H1 (cell line): ENCODE measurements around the gene E2F8. TPM values are rescaled to one million over a fixed set of nuclear protein-coding genes. Genes with fewer than 3 reads are reported as not detected.

Experiments
- CTCF ChIA-PET: fragments of 300-600 bp; sonication (Branson Sonifier 250); formaldehyde crosslinking; loops from one replicate; lab custom pipeline; 2021; ENCODE audit not compliant: partially characterized antibody; lab: Charles Lee
- POLR2A ChIA-PET: fragments of 300-600 bp; sonication (Branson Sonifier 250); formaldehyde crosslinking; loops from one replicate; lab custom pipeline; 2021; ENCODE audit warnings: inconsistent platforms; ENCODE audit not compliant: partially characterized antibody; lab: Charles Lee
- DNase-seq, 2 experiments: peaks; one replicate each; pipeline versions ENCODE4 v3.0.0 to v3.0.0-alpha.2; 2010 to 2022; ENCODE audit warnings: low spot score in 2 of 2, low read depth in 1 of 2, mixed read lengths in 1 of 2
- FAIRE-seq: peaks from 2 replicates; lab custom pipeline; 2011; peaks lifted over from hg19 to GRCh38; lab: Jason Lieb, UNC
- H2AFZ ChIP-seq: 2 replicates; pipeline ENCODE4 v1.8.1; 2012; ENCODE audit warnings: low read length, inconsistent platforms
- H2AK5ac ChIP-seq: 2 replicates; pipeline ENCODE4 v1.6.1; 2013; ENCODE audit warnings: low read depth, low read length
- H2BK120ac ChIP-seq: replicated peaks from 2 replicates; pipeline ENCODE3; 2013; ENCODE audit warnings: low read depth, low read length, inconsistent platforms
- H2BK12ac ChIP-seq: 2 replicates; pipeline ENCODE4 v1.6.1; 2013; ENCODE audit warnings: low read depth, low read length
- H2BK15ac ChIP-seq: 2 replicates; pipeline ENCODE4 v1.6.1; 2013; ENCODE audit warnings: low read length
- H2BK20ac ChIP-seq: 2 replicates; pipeline ENCODE4 v1.6.1; 2013; ENCODE audit warnings: low read length
- H2BK5ac ChIP-seq: 2 replicates; pipeline ENCODE4 v1.6.1; 2013; ENCODE audit warnings: low read depth, low read length
- H3K14ac ChIP-seq: 2 replicates; pipeline ENCODE4 v1.6.1; 2013; ENCODE audit warnings: inconsistent platforms; ENCODE audit not compliant: insufficient read length
- H3K18ac ChIP-seq: 2 replicates; pipeline ENCODE4 v1.6.1; 2013; ENCODE audit warnings: low read length; ENCODE audit errors: extremely low read depth
- H3K23ac ChIP-seq: 2 replicates; pipeline ENCODE4 v1.6.1; 2013; ENCODE audit warnings: inconsistent platforms; ENCODE audit not compliant: insufficient read length
- H3K23me2 ChIP-seq: 2 replicates; pipeline ENCODE4 v1.6.1; 2013; ENCODE audit warnings: low read depth, low read length
- H3K27ac ChIP-seq: 2 replicates; pipeline ENCODE4 v1.6.1; 2011; ENCODE audit warnings: low read depth, low read length, inconsistent platforms
- H3K27me3 ChIP-seq, 4 experiments: replicated peaks in 1 of 4; 1 replicate in 1 of 4; 2 replicates in 3 of 4; pipeline versions ENCODE4 v1.6.1 to v1.8.1; 2011 to 2013; ENCODE audit warnings: low read length in 3 of 4, mild to moderate bottlenecking in 3 of 4, inconsistent platforms in 2 of 4, mixed read lengths in 2 of 4, moderate library complexity in 1 of 4; ENCODE audit not compliant: control insufficient read depth in 3 of 4, insufficient read depth in 3 of 4; ENCODE audit errors: extremely low read depth in 1 of 4
- H3K36me3 ChIP-seq, 4 experiments: 2 replicates each; pipeline versions ENCODE4 v1.6.1 to v1.8.1; 2011 to 2013; ENCODE audit warnings: mild to moderate bottlenecking in 4 of 4, low read length in 3 of 4, moderate library complexity in 2 of 4, control low read depth in 1 of 4, inconsistent platforms in 1 of 4; ENCODE audit not compliant: insufficient read depth in 4 of 4, control insufficient read depth in 2 of 4
- H3K4ac ChIP-seq: replicated peaks from 2 replicates; pipeline ENCODE3; 2013; ENCODE audit warnings: low read length, low read depth, mixed read lengths, inconsistent platforms; ENCODE audit not compliant: insufficient read length
- H3K4me1 ChIP-seq, 4 experiments: replicated peaks in 1 of 4; 1 replicate in 1 of 4; 2 replicates in 3 of 4; pipeline versions ENCODE4 v1.6.1 to v1.8.1; 2011 to 2013; ENCODE audit warnings: low read length in 3 of 4, inconsistent platforms in 2 of 4, mixed read lengths in 1 of 4; ENCODE audit not compliant: insufficient read depth in 4 of 4, control insufficient read depth in 3 of 4
- H3K4me2 ChIP-seq, 2 experiments: 2 replicates each; pipeline versions ENCODE4 v1.6.1 to v1.8.1; 2011 to 2013; ENCODE audit warnings: low read depth in 2 of 2, low read length in 2 of 2, control low read depth in 1 of 2, inconsistent platforms in 1 of 2, mild to moderate bottlenecking in 1 of 2; ENCODE audit not compliant: insufficient read depth in 1 of 2
- H3K4me3 ChIP-seq, 4 experiments: fragments of 200-600, 300-600 bp in 1 of 4; sonication (generic), shearing (Covaris generic), sonication (Bioruptor Twin) in 1 of 4; 2 replicates each; pipeline versions ENCODE4 v1.5.1 to v1.8.1; 2011 to 2016; ENCODE audit warnings: low read length in 4 of 4, low read depth in 3 of 4, control low read depth in 2 of 4, inconsistent platforms in 2 of 4, mild to moderate bottlenecking in 2 of 4, mixed read lengths in 1 of 4, moderate library complexity in 1 of 4; ENCODE audit not compliant: insufficient read depth in 2 of 4; ENCODE audit errors: extremely low read depth in 1 of 4
- H3K56ac ChIP-seq: replicated peaks from 2 replicates; pipeline ENCODE3; 2013; ENCODE audit warnings: low read depth, mild to moderate bottlenecking, mixed read lengths, low read length, inconsistent platforms; ENCODE audit not compliant: insufficient read length
- H3K79me1 ChIP-seq: 2 replicates; pipeline ENCODE4 v1.6.1; 2013; ENCODE audit warnings: low read depth, low read length, control low read depth
- H3K79me2 ChIP-seq, 2 experiments: 2 replicates each; pipeline versions ENCODE4 v1.6.1 to v1.8.1; 2012 to 2013; ENCODE audit warnings: low read length in 2 of 2, mild to moderate bottlenecking in 2 of 2, inconsistent platforms in 1 of 2; ENCODE audit not compliant: insufficient read depth in 2 of 2, control insufficient read depth in 1 of 2
- H3K9ac ChIP-seq, 4 experiments: replicated peaks in 1 of 4; 1 replicate in 1 of 4; 2 replicates in 3 of 4; pipeline versions ENCODE4 v1.6.1 to v1.8.1; 2011 to 2013; ENCODE audit warnings: low read depth in 3 of 4, low read length in 3 of 4, control low read depth in 2 of 4, mild to moderate bottlenecking in 2 of 4, moderate library complexity in 2 of 4, inconsistent platforms in 1 of 4; ENCODE audit errors: extremely low read depth in 1 of 4
- H3K9me3 ChIP-seq, 2 experiments: 2 replicates each; pipeline versions ENCODE4 v1.6.1 to v1.8.1; 2012 to 2013; ENCODE audit warnings: mild to moderate bottlenecking in 2 of 2, moderate library complexity in 2 of 2, control low read depth in 1 of 2, inconsistent platforms in 1 of 2, low read depth in 1 of 2, low read length in 1 of 2, mixed read lengths in 1 of 2; ENCODE audit not compliant: insufficient read depth in 2 of 2
- H4K20me1 ChIP-seq, 2 experiments: replicated peaks in 1 of 2; 2 replicates each; pipeline versions ENCODE3 to v1.8.1; 2011 to 2013; ENCODE audit warnings: inconsistent platforms in 2 of 2, low read length in 2 of 2, mild to moderate bottlenecking in 1 of 2; ENCODE audit not compliant: insufficient read depth in 2 of 2, control insufficient read depth in 1 of 2
- H4K5ac ChIP-seq: 2 replicates; pipeline ENCODE4 v1.6.1; 2013; ENCODE audit warnings: low read length, low read depth, mixed read lengths, inconsistent platforms; ENCODE audit not compliant: insufficient read length
- H4K8ac ChIP-seq: 2 replicates; pipeline ENCODE4 v1.8.0; 2013; ENCODE audit warnings: mild to moderate bottlenecking, moderate library complexity, low read length, inconsistent platforms; ENCODE audit not compliant: insufficient read depth; ENCODE audit errors: extremely low read depth
- H4K91ac ChIP-seq: replicated peaks from 2 replicates; pipeline ENCODE3; 2013; ENCODE audit warnings: low read length, mixed read lengths, inconsistent platforms; ENCODE audit not compliant: insufficient read length
- ASH2L ChIP-seq: fragments of 200-600, 300-600 bp; sonication (generic); IDR thresholded peaks from one replicate; pipeline ENCODE4 v1.7.1; 2017; ENCODE audit warnings: low read length
- BACH1 ChIP-seq: IDR thresholded peaks from 2 replicates; pipeline ENCODE4 v1.6.1; 2012; ENCODE audit warnings: low read length, improper control_type of control experiment
- BCL11A ChIP-seq, 2 experiments: IDR thresholded peaks; one replicate each; pipeline ENCODE4 v1.6.1; 2011; ENCODE audit warnings: low read depth in 2 of 2, low read length in 2 of 2, mild to moderate bottlenecking in 2 of 2
- CHD1 ChIP-seq: IDR thresholded peaks from 2 replicates; pipeline ENCODE4 v1.6.1; 2012; ENCODE audit warnings: low read depth, low read length, improper control_type of control experiment
- CREB1 ChIP-seq: IDR thresholded peaks from 2 replicates; pipeline ENCODE4 v1.6.1; 2012; ENCODE audit warnings: inconsistent platforms
- FOSL1 ChIP-seq: IDR thresholded peaks from 2 replicates; pipeline ENCODE4 v1.6.1; 2011; ENCODE audit warnings: mild to moderate bottlenecking, low read depth, low read length, moderate library complexity; ENCODE audit not compliant: insufficient read depth
- KDM4A ChIP-seq: IDR thresholded peaks from one replicate; pipeline ENCODE4 v1.7.1; 2012; ENCODE audit warnings: low read depth, mild to moderate bottlenecking, moderate library complexity, low read length, inconsistent platforms; ENCODE audit not compliant: severe bottlenecking
- PHF8 ChIP-seq: fragments of 200-600 bp; sonication (generic); conservative IDR thresholded peaks from 2 replicates; pipeline ENCODE4 v1.7.1; 2012; ENCODE audit warnings: low read depth, mild to moderate bottlenecking, inconsistent platforms, low read length, moderate library complexity
- POU5F1 ChIP-seq: IDR thresholded peaks from 2 replicates; pipeline ENCODE4 v1.6.1; 2011; ENCODE audit warnings: low read depth, mild to moderate bottlenecking, low read length, moderate library complexity
- RAD21 ChIP-seq, 2 experiments: IDR thresholded peaks in 1 of 2; conservative IDR thresholded peaks in 1 of 2; 2 replicates each; pipeline ENCODE4 v1.6.1; 2011; ENCODE audit warnings: low read depth in 2 of 2, low read length in 2 of 2, improper control_type of control experiment in 1 of 2, inconsistent platforms in 1 of 2, mild to moderate bottlenecking in 1 of 2, moderate library complexity in 1 of 2
- RBBP5 ChIP-seq: IDR thresholded peaks from 2 replicates; pipeline ENCODE4 v1.7.1; 2012; ENCODE audit warnings: low read depth, mild to moderate bottlenecking, inconsistent platforms, low read length, moderate library complexity, borderline replicate concordance
- SAP30 ChIP-seq: fragments of 300-600 bp; sonication (generic); IDR thresholded peaks from 2 replicates; pipeline ENCODE4 v1.7.1; 2012; ENCODE audit warnings: low read length, moderate library complexity, mild to moderate bottlenecking, inconsistent platforms; ENCODE audit not compliant: insufficient read depth, insufficient replicate concordance
- TAF7 ChIP-seq: optimal IDR thresholded peaks from 2 replicates; pipeline ENCODE3; 2011; ENCODE audit warnings: low read depth, mild to moderate bottlenecking, inconsistent platforms, low read length, moderate library complexity, borderline replicate concordance
- WGBS, 2 experiments: shearing (Covaris generic) in 1 of 2; methylation state at CpG; one replicate each; pipeline versions ENCODE4 v1.1.6 to v1.1.7; 2013 to 2015; ENCODE audit warnings: low lambda C conversion rate in 2 of 2, mixed read lengths in 2 of 2, inconsistent platforms in 1 of 2, low coverage in 1 of 2, missing lambda C conversion rate in 1 of 2; ENCODE audit not compliant: insufficient replicate concordance in 2 of 2, insufficient coverage in 1 of 2, insufficient read length in 1 of 2; ENCODE audit errors: extremely low coverage in 1 of 2, missing lambda C conversion rate in 1 of 2; 5-methylcytosine and 5-hydroxymethylcytosine counted together
- polyA plus RNA-seq, 7 experiments: library from polyadenylated mRNA; depleted of rRNA in 3 of 7; stranded (reverse) in 5 of 7; unstranded in 2 of 7; fragments of >200 nt in 5 of 7; fragments of 200-250 nt in 2 of 7; gene quantifications; 1 replicate in 5 of 7; 2 replicates in 1 of 7; 4 replicates in 1 of 7; pipeline versions ENCODE4 v1.2.1 to v1.2.3, GENCODE V29; 2011 to 2013; ENCODE audit warnings: missing spikeins in 2 of 7, mixed read lengths in 2 of 7
- total RNA-seq: library from RNA; stranded (reverse); fragmentation: NEBNext Ultra II Directional; extraction: Animal tissue kit (Norgen Biotek cat#: 25700); gene quantifications from 2 replicates; pipeline ENCODE4 v1.2.1, GENCODE V29; 2021
- TF ChIP-seq, protein P1 (sequence below): IDR thresholded peaks from 2 replicates; pipeline ENCODE4 v1.6.1; 2012; ENCODE audit warnings: inconsistent platforms

Gene E2F8
- total and polyA plus RNA-seq, 2 of the 8 experiments (the other 6 are each of a cell fraction or from before 2014, with no cell fraction given), result 5.4 to 11.4 TPM

DNA sequence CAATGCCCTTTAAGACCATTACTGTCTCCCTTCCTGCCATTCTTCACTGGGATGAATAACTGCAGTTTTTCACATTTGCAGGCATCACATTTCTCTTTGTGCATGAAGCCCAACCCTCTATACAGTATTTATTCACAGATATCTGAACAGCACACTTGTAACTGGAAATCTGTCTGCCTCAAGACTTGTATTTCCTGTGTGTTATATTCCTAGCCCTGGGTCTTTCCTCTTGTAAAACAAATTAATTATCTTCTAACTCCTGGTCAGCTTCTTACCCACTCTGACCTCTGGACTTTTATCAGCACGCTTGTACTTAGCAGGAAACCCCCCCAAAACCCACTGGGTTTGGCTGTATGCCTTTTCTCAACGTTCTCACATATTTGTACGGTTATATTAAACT lies 41.0 kb downstream of the E2F8 start:
- no peak overlapping the region for H4K91ac ChIP-seq
- no peak overlapping the region for H3K4ac ChIP-seq
- no peaks in the 10 kb centered on the region for H4K20me1 ChIP-seq
- H3K9ac ChIP-seq, result no peak overlapping the region
- no peak overlapping the region for H2BK20ac ChIP-seq
- no peak overlapping the region for H4K5ac ChIP-seq
- no peaks in the 10 kb centered on the region for H3K4me1 ChIP-seq
- no peak overlapping the region for H4K8ac ChIP-seq
- no peak overlapping the region for H3K4me2 ChIP-seq
- H3K23me2 ChIP-seq, result no peaks in the 10 kb centered on the region
- DNase-seq (no peak), FAIRE-seq (no peak)
- no peak overlapping the region for H3K56ac ChIP-seq
- H3K36me3 ChIP-seq, result no peaks in the 10 kb centered on the region
- H3K4me3 ChIP-seq, result no peak overlapping the region
- H2AFZ ChIP-seq, result no peak overlapping the region
- no peak overlapping the region for H3K27ac ChIP-seq
- POLR2A ChIA-PET, result interaction anchor here (1.3 kb wide), 1 partner anchor 21 kb away, joined by 3 read pairs; no protein-coding TSS in a partner anchor
- H2BK15ac ChIP-seq, result no peak overlapping the region
- H2BK12ac ChIP-seq, result no peak overlapping the region
- H2AK5ac ChIP-seq, result no peak overlapping the region
- no peaks in the 10 kb centered on the region for H3K27me3 ChIP-seq
- H3K9me3 ChIP-seq, result 0 out of 4 replicates have a peak, but pooled peaks cover 0 to 3% of the 10 kb centered on the region in 2 experiments
- H2BK120ac ChIP-seq, result no peak overlapping the region
- H3K79me2 ChIP-seq, result no peaks in the 10 kb centered on the region
- H3K79me1 ChIP-seq, result no peaks in the 10 kb centered on the region
- no peak overlapping the region for H3K18ac ChIP-seq
- H2BK5ac ChIP-seq, result no peak overlapping the region
- no peak overlapping the region for H3K23ac ChIP-seq
- H3K14ac ChIP-seq, result no peak overlapping the region
- WGBS, 2 experiments, result 96% methylated on average over 3 of the region's 3 CpGs; no CpG with 5 or more reads in 1 of the 2 experiments
- CTCF ChIA-PET, result no interaction called here
- TF ChIP-seq POU5F1, result no peak
- no peak for TF ChIP-seq RAD21 (IDR thresholded peaks at IDR 0.05 in 1 of 2, conservative IDR thresholded peaks at IDR 0.05 in 1 of 2; ENCODE audit: low read depth in 2 of 2, low read length in 2 of 2)
- no peak for TF ChIP-seq TAF7
- TF ChIP-seq FOSL1, result no peak
- no peak for TF ChIP-seq SAP30
- TF ChIP-seq ASH2L, result no peak
- no peak for TF ChIP-seq RBBP5
- no peak for TF ChIP-seq BCL11A (IDR thresholded peaks at IDR 0.05; ENCODE audit: low read depth in 2 of 2, low read length in 2 of 2)
- no peak for TF ChIP-seq BACH1
- TF ChIP-seq KDM4A, result no peak
- no peak for TF ChIP-seq PHF8
- TF ChIP-seq, protein P1, sequence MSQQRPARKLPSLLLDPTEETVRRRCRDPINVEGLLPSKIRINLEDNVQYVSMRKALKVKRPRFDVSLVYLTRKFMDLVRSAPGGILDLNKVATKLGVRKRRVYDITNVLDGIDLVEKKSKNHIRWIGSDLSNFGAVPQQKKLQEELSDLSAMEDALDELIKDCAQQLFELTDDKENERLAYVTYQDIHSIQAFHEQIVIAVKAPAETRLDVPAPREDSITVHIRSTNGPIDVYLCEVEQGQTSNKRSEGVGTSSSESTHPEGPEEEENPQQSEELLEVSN, result no peak
- TF ChIP-seq CREB1, result no peak
- no peak for TF ChIP-seq CHD1
